ENCODE data around the gene WDR49.

The WDR49 gene

GRCh38 chr3:167611718-167612117 lies 42.0 kb downstream of the WDR49 start:
- no peak for DNase-seq

- no peak for DNase-seq
These were observed 44.6 kb downstream of the WDR49 start for GRCh38 chr3:167609156-167609555.

GRCh38 chr3:167606836-167607235 lies 46.9 kb downstream of the WDR49 start:
- no peak for DNase-seq

GRCh38 chr3:167605871-167606270 lies 47.9 kb downstream of the WDR49 start:
- no peak for DNase-seq

- DNase-seq = no peak
These were observed 51.7 kb downstream of the WDR49 start for GRCh38 chr3:167602041-167602440.

GRCh38 chr3:167587651-167588050 lies 66.1 kb downstream of the WDR49 start:
- DNase-seq = no peak

- no peak for DNase-seq
These were observed 78.6 kb downstream of the WDR49 start for GRCh38 chr3:167575000-167575600.

- no peak for DNase-seq
These were observed 80.8 kb downstream of the WDR49 start for GRCh38 chr3:167572991-167573390.

- DNase-seq = no peak
These were observed 85.1 kb downstream of the WDR49 start for GRCh38 chr3:167568634-167569033.

GRCh38 chr3:167565489-167565888 lies 88.3 kb downstream of the WDR49 start:
- DNase-seq = no peak

GRCh38 chr3:167564612-167565011 lies 89.1 kb downstream of the WDR49 start:
- no peak for DNase-seq

GRCh38 chr3:167559924-167560323 lies 93.8 kb downstream of the WDR49 start:
- DNase-seq = no peak

GRCh38 chr3:167554898-167555297 lies 98.8 kb downstream of the WDR49 start:
- DNase-seq = no peak

GRCh38 chr3:167538081-167538480 lies 115.7 kb downstream of the WDR49 start:
- no peak for DNase-seq

- DNase-seq = peak; percentile 99
These were observed 132.8 kb downstream of the WDR49 start for GRCh38 chr3:167521006-167521355.

- DNase-seq = peak; percentile 98 to 99
These were observed 133.3 kb downstream of the WDR49 start for GRCh38 chr3:167520266-167521005.

GRCh38 chr3:167507954-167508353 lies 145.8 kb downstream of the WDR49 start:
- peak; percentile 14 to 24 for DNase-seq

GRCh38 chr3:167502401-167502800 lies 151.3 kb downstream of the WDR49 start:
- peak; percentile 42 to 56 for DNase-seq

- DNase-seq = no peak
These were observed 151.8 kb downstream of the WDR49 start for GRCh38 chr3:167501941-167502340.

- no peak for DNase-seq
These were observed 155.8 kb downstream of the WDR49 start for GRCh38 chr3:167497903-167498302.

GRCh38 chr3:167493244-167493643 lies 160.5 kb downstream of the WDR49 start:
- DNase-seq = peak in 1 of 2 experiments; percentile 25

GRCh38 chr3:167491621-167492020 lies 162.1 kb downstream of the WDR49 start:
- no peak for DNase-seq

GRCh38 chr3:167489571-167489970 lies 164.2 kb downstream of the WDR49 start:
- DNase-seq = no peak

GRCh38 chr3:167487556-167487955 lies 166.2 kb downstream of the WDR49 start:
- DNase-seq = no peak

GRCh38 chr3:167484551-167484950 lies 169.2 kb downstream of the WDR49 start:
- DNase-seq = no peak
